ENCODE data around the gene GMIP.

GMIP gene

GRCh38 chr19:19597809-19598306 is 45.6 kb downstream of the GMIP start:
- H3K27me3 ChIP-seq (ENCODE audit: insufficient read depth, poor library complexity, severe bottlenecking): no peaks in the 10 kb centered on the region
- H3K4me3 ChIP-seq (replicated peaks; ENCODE audit: insufficient read depth, low read length): no peak overlapping the region
- H3K27ac ChIP-seq (replicated peaks): no peak overlapping the region
- DNase-seq (ENCODE audit: low read depth in 1 of 2, low spot score in 1 of 2): no peak
- TF ChIP-seq POLR2AphosphoS5 (IDR thresholded peaks at IDR 0.05; ENCODE audit: low read depth) (no peak), CTCF (IDR thresholded peaks at IDR 0.05; ENCODE audit: insufficient read depth, low read length) (no peak), GABPA (IDR thresholded peaks at IDR 0.05; ENCODE audit: low read depth) (no peak), SPI1 (IDR thresholded peaks at IDR 0.05; ENCODE audit: borderline replicate concordance, low read depth) (no peak), REST (IDR thresholded peaks at IDR 0.05; ENCODE audit: insufficient replicate concordance, low read depth) (no peak)

- DNase-seq (ENCODE audit: low read depth in 1 of 2, low spot score in 1 of 2): no peak
- H3K4me3 ChIP-seq (replicated peaks; ENCODE audit: insufficient read depth, low read length): no peak overlapping the region
- TF ChIP-seq CTCF (IDR thresholded peaks at IDR 0.05; ENCODE audit: insufficient read depth, low read length): no peak
- H3K27me3 ChIP-seq (ENCODE audit: insufficient read depth, poor library complexity, severe bottlenecking): no peaks in the 10 kb centered on the region
- no peak overlapping the region for H3K27ac ChIP-seq (replicated peaks)
These were observed 48.2 kb downstream of the GMIP start for GRCh38 chr19:19595171-19595701.

- DNase-seq (ENCODE audit: low read depth in 1 of 2, low spot score in 1 of 2): no peak
- H3K4me3 ChIP-seq (replicated peaks; ENCODE audit: insufficient read depth, low read length): no peak overlapping the region
- no peaks in the 10 kb centered on the region for H3K27me3 ChIP-seq (ENCODE audit: insufficient read depth, poor library complexity, severe bottlenecking)
- TF ChIP-seq POLR2AphosphoS5 (IDR thresholded peaks at IDR 0.05; ENCODE audit: low read depth) (no peak), CTCF (IDR thresholded peaks at IDR 0.05; ENCODE audit: insufficient read depth, low read length) (no peak), REST (IDR thresholded peaks at IDR 0.05; ENCODE audit: insufficient replicate concordance, low read depth) (no peak), GABPA (IDR thresholded peaks at IDR 0.05; ENCODE audit: low read depth) (no peak), SPI1 (IDR thresholded peaks at IDR 0.05; ENCODE audit: borderline replicate concordance, low read depth) (no peak)
- H3K27ac ChIP-seq (replicated peaks): no peak overlapping the region
These were observed 49.1 kb downstream of the GMIP start for GRCh38 chr19:19594381-19594780.

- H3K27me3 ChIP-seq (ENCODE audit: insufficient read depth, poor library complexity, severe bottlenecking): no peaks in the 10 kb centered on the region
- no peak overlapping the region for H3K4me3 ChIP-seq (replicated peaks; ENCODE audit: insufficient read depth, low read length)
- H3K27ac ChIP-seq (replicated peaks): no peak overlapping the region
- TF ChIP-seq GABPA (IDR thresholded peaks at IDR 0.05; ENCODE audit: low read depth): no peak
- no peak for TF ChIP-seq REST (IDR thresholded peaks at IDR 0.05; ENCODE audit: insufficient replicate concordance, low read depth)
- no peak for TF ChIP-seq POLR2AphosphoS5 (IDR thresholded peaks at IDR 0.05; ENCODE audit: low read depth)
- no peak for TF ChIP-seq SPI1 (IDR thresholded peaks at IDR 0.05; ENCODE audit: borderline replicate concordance, low read depth)
- TF ChIP-seq CTCF (IDR thresholded peaks at IDR 0.05; ENCODE audit: insufficient read depth, low read length): no peak
- no peak for DNase-seq (ENCODE audit: low read depth in 1 of 2, low spot score in 1 of 2)
These were observed 50.8 kb downstream of the GMIP start for GRCh38 chr19:19592690-19593089.

Data from HL-60 (cell line).